Right atrium auricular region (tissue), 2 donors: ENCODE results near the gene PLEKHH2. TPM values are rescaled to one million over a fixed set of nuclear protein-coding genes. Genes with fewer than 3 reads are reported as not detected.
"Not testable (repeated sequence)": the region's sequence is repeated elsewhere in the genome, so short reads cannot be mapped to it uniquely, and the experiment has no call there.

Experiments used
- DNase-seq: peaks from one replicate; pipeline ENCODE4 v3.0.0-alpha.2; 2019; ENCODE audit warnings: low spot score
- H3K27ac ChIP-seq, 2 donors: fragments of 200-600 bp; sonication (generic); 1 replicate in 1 of 2; 2 replicates in 1 of 2; pipeline ENCODE4 v1.5.1; 2016 to 2019
- H3K27me3 ChIP-seq, 2 donors: fragments of 200-600 bp; sonication (generic); one replicate each; pipeline versions ENCODE4 v1.5.1 to v1.6.0; 2017 to 2019
- H3K36me3 ChIP-seq: fragments of 200-600 bp; sonication (generic); one replicate; pipeline ENCODE4 v1.5.1; 2016
- H3K4me1 ChIP-seq, 2 donors: fragments of 200-600 bp; sonication (generic); one replicate each; pipeline versions ENCODE4 v1.5.1 to v1.6.0; 2017 to 2019
- H3K4me3 ChIP-seq, 2 donors: fragments of 200-600 bp; sonication (generic); 1 replicate in 1 of 2; 2 replicates in 1 of 2; pipeline ENCODE4 v1.5.1; 2017 to 2019; ENCODE audit warnings: mild to moderate bottlenecking in 1 of 2, moderate library complexity in 1 of 2
- H3K9me3 ChIP-seq, 2 donors: fragments of 200-600 bp; sonication (generic); one replicate each; pipeline ENCODE4 v1.5.1; 2019
- CTCF ChIP-seq, 2 donors: fragments of 200-600 bp; sonication (generic); IDR thresholded peaks; one replicate each; pipeline ENCODE4 v1.5.1; 2019; ENCODE audit warnings: antibody characterized with exemption in 2 of 2
- total RNA-seq, 2 donors: library from RNA; depleted of rRNA; stranded (reverse); fragments of >200 nt; gene quantifications; one replicate each; pipeline ENCODE4 v1.1.0, GENCODE V29; 2016

The PLEKHH2 gene
- total RNA-seq, 2 donors from 2014 or later, result 4.7 to 4.8 TPM

GRCh38 chr2:43631618-43632317 lies 5.3 kb upstream of the PLEKHH2 start:
- no peak for TF ChIP-seq CTCF (IDR thresholded peaks at IDR 0.05)
- no peaks in the 10 kb centered on the region for H3K27me3 ChIP-seq
- peaks cover 0 to 3% of the 10 kb centered on the region in 2 donors for H3K4me1 ChIP-seq
- H3K36me3 ChIP-seq, result no peaks in the 10 kb centered on the region
- no peak overlapping the region for H3K27ac ChIP-seq
- H3K4me3 ChIP-seq, result no peak overlapping the region
- DNase-seq, result no peak
- no peaks in the 10 kb centered on the region for H3K9me3 ChIP-seq

- no peak for DNase-seq
- H3K27me3 ChIP-seq, result no peaks in the 10 kb centered on the region
- peaks cover 0 to 7% of the 10 kb centered on the region in 2 donors for H3K4me1 ChIP-seq
- peaks cover 0 to 7% of the 10 kb centered on the region in 2 donors for H3K9me3 ChIP-seq
- H3K4me3 ChIP-seq, result no peak overlapping the region
- no peaks in the 10 kb centered on the region for H3K36me3 ChIP-seq
- no peak for TF ChIP-seq CTCF (IDR thresholded peaks at IDR 0.05)
- peak overlapping the region in 1 of 2 donors; percentile 33 for H3K27ac ChIP-seq
Measured at GRCh38 chr2:43634604-43635306, 2.3 kb upstream of the PLEKHH2 start.

- not testable (repeated sequence) for DNase-seq, H3K9me3 ChIP-seq, H3K27ac ChIP-seq, H3K36me3 ChIP-seq, H3K4me1 ChIP-seq, H3K4me3 ChIP-seq, H3K27me3 ChIP-seq
Measured at GRCh38 chr2:43636153-43636552, 907 bp upstream of the PLEKHH2 start.

GRCh38 chr2:43636621-43637020 lies 439 bp upstream of the PLEKHH2 start:
- no peak for DNase-seq
- H3K36me3 ChIP-seq, result no peaks in the 10 kb centered on the region
- peaks cover 0 to 7% of the 10 kb centered on the region in 2 donors for H3K4me1 ChIP-seq
- peaks cover 0 to 9% of the 10 kb centered on the region in 2 donors for H3K9me3 ChIP-seq
- no peak for TF ChIP-seq CTCF (IDR thresholded peaks at IDR 0.05)
- no peaks in the 10 kb centered on the region for H3K27me3 ChIP-seq
- H3K4me3 ChIP-seq, result peak overlapping the region; percentile 93 to 95
- peak overlapping the region in 1 of 2 donors; percentile 86 for H3K27ac ChIP-seq

GRCh38 chr2:43642363-43642762 lies 5.3 kb downstream of the PLEKHH2 start:
- Histone ChIP-seq H3K4me1 (no peaks in the 10 kb centered on the region), H3K9me3 (peaks cover 0 to 9% of the 10 kb centered on the region in 2 donors), H3K36me3 (no peaks in the 10 kb centered on the region), H3K27ac (no peak overlapping the region), H3K4me3 (no peak overlapping the region), H3K27me3 (no peaks in the 10 kb centered on the region)
- DNase-seq, result no peak
- TF ChIP-seq CTCF (IDR thresholded peaks at IDR 0.05), result no peak

- H3K36me3 ChIP-seq, result no peaks in the 10 kb centered on the region
- DNase-seq, result no peak
- no peak overlapping the region for H3K27ac ChIP-seq
- no peak overlapping the region for H3K4me3 ChIP-seq
- no peaks in the 10 kb centered on the region for H3K27me3 ChIP-seq
- no peak for TF ChIP-seq CTCF (IDR thresholded peaks at IDR 0.05)
- H3K4me1 ChIP-seq, result no peaks in the 10 kb centered on the region
- H3K9me3 ChIP-seq, result peaks cover 0 to 9% of the 10 kb centered on the region in 2 donors
Measured at GRCh38 chr2:43643680-43644079, 6.6 kb downstream of the PLEKHH2 start.
